NCI-H2107 (cell line): ENCODE measurements around the gene SUPT4H1.

Source experiments
- DNase-seq: peaks from one replicate; lab custom pipeline; 2025; lab: John Stamatoyannopoulos, UW

SUPT4H1 gene

GRCh38 chr17:58329035-58329809, 22.8 kb downstream of the SUPT4H1 start:
- DNase-seq = no peak

- no peak for DNase-seq
Measured at GRCh38 chr17:58328195-58329034, 23.6 kb downstream of the SUPT4H1 start, which contains the start of gene TSPOAP1. Gene TSPOAP1 (minus strand): TSS chr17:58328795. CDS start chr17:58327920, 875 bp downstream.

GRCh38 chr17:58327363-58328194, 24.4 kb downstream of the SUPT4H1 start:
- DNase-seq = no peak

GRCh38 chr17:58326609-58327362, 25.2 kb downstream of the SUPT4H1 start:
- no peak for DNase-seq

DNA sequence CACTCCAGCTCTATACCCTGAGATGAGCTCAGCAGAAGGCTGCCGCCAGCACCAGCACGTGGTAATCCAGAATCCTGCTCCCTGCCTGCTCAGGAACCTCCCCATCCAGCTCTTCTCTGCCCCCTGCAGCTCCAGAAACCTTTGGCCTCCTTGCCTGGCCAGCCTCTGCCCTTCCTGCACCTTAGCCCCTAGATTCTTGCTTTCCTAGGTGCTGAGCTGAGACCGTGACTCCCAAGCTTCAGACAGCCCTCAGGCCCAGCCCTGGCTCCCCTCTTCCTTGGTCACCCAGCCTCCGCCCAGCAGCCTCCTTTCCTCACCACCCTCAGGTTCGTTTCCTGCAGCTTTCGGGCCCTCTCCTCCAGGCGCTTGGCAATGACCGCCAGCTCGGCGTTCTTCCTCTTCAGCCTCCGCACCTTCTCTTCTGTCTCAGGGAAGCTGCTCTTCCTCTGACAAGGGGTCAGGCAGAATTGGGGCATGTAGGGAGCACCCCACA, 26.0 kb downstream of the SUPT4H1 start:
- no peak for DNase-seq

DNA sequence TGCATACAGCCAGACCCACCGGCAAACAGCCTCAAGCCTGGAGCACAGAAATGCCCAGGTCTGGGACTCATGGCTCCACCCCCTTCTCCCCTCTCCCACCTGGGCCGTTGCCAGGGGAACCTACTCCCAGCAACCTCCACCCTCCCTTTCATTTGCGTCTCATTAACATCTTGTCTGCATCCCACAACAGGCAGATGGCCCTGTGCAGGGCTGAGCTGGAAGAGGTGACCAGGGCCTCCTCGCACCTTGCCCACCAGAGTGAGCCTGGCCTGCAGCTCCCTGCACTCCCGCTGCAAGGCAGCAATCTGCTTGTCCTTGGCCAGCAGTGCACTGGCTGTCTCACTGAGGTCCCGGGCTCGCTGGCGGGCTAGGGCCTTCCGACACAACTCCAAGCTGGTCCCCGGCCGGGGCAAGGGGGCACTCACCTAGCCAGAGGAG, 26.7 kb downstream of the SUPT4H1 start:
- no peak for DNase-seq

GRCh38 chr17:58324409-58325288, 27.4 kb downstream of the SUPT4H1 start:
- DNase-seq = no peak

GRCh38 chr17:58324056-58324408, 28.0 kb downstream of the SUPT4H1 start:
- no peak for DNase-seq

DNA sequence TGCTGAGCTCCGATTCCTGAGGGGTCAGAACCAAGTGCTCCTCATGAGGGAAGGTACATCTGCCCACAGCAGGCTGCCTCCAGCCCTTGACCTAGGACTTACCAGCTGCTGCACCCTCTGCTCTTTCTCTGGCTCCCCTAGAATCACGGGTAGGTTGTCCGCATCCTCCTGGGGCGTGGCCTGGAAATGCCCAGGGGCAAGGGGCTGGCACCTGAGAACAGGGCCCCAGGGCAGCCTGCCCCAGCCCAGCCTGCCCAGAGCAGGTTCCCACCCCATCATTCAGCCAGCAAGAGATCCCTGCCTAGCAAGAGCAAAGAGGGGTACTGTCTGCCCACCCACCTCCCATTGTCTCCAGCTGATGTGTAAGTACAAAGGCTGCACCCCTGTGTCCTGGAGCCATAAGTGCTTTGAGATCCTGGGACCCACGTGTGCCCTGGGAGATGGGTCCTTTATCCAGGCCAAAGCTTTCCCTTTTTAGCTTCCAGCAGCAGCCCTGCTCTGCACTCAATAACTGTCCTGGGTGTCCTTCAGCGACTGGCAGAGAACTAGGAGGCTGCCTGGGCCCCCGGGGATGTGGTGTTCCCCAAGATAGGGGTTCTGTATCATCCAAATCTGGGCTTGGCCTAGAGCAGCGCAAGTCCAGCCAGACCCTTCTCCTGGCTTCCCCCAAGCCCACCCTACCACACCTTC, 28.5 kb downstream of the SUPT4H1 start:
- DNase-seq = no peak

DNA sequence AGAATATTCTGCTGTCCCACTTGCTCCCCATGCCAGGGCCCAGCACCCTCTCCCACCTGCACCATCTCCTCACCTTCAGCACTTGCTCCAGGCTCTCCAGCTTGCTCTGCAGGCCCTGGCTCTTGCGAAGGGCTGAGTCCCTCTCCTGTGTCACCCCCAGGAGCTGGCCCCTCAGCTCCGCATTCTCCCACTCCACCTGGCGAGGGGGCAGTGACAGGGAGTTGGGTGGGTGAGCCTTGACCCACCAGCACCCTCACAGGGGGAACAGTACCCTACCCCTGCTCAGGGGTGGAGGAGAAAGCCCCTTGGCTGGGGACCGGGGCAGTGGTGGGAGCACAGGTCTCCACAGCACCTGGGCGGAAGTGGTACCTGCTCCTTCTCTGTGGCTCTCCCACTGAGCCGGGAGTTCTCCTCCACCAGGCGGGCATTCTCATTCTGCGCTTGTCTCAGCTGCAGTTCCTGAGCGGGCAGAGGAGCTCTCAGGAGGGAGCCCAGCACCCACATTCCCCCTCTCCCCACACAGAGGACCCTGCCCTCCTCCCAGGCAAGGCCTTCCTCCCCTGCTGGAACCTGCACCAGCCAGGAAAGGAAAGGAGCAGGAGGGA, 29.3 kb downstream of the SUPT4H1 start:
- DNase-seq = no peak

DNA sequence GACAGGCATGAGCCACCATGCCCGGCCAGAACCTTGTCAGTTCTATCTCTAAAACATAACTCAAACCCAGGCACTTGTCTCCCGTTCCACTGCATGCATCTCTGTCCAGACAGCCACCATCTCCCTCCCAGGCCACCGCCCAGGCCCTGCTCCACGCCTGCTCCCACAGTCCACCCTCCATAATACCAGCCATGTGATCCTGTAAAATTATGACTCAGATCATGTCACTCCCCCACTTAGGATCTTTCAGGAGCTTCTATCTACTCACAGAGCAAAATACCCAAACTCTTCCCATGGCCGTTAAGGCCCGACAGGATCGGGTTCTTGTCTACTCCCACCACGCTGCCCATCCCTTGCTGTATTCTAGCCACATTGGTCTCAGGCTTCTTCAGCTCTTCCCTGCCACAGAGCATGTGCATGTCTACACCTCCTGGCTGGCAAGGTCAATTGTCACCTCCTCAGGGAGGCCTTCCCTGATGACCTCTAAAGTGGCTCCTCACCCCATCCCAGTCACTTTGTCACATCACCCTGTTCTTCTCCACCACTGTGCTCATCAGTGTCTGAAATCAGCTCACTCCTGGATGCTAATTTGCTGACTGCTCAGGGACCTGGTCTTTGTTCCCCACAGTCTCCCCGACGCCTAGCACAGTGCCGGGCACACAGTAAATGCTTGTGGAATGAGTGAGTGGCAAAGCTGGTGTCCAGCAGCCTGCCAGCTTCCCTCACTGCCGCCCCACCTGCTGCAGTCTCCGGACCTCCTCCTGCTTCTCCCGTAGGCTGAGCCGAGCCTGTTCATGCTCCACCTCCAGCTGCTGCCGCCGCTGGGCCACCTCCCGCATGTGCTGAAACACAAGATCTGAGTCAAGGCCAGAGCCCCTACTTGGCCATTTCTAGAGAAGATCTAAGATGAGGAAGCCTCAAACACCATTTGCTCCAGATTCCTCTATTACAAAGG, 30.2 kb downstream of the SUPT4H1 start:
- no peak for DNase-seq

DNA sequence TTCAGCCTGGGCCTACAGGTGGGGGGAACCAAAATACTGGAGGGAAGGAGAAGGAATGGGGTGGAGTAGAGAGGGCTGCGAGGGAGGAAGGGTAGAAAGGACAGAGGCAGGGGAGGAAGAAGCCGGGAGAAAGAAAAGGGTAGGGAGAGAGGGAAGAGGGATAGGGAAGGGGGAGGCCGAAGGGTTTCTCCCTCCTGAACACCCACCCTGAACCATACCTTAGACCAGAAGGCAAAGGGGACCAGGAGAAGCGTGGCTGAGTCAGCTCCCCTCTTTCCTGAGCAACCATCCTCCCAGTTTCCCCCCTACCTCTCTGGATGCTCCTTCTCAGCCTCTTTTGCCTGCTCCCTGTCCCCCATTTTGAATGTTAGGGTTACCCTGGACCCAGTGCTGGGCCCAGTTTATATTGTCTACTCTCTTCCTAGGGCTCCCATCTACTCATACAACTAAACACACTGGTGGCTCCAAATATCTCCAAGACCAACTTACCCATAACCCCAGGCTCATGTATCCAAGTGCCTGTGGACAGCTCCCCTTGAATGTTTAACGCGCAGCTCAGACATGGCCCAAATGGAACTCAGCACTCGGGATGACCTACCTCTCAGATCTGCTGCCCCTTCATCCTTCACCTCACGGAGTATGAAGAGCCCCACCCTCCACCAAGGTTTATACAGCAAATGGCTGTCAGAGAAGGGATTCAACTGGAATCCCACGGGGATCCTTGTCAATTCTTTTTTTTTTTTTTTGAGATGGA, 31.3 kb downstream of the SUPT4H1 start:
- DNase-seq = no peak

DNA sequence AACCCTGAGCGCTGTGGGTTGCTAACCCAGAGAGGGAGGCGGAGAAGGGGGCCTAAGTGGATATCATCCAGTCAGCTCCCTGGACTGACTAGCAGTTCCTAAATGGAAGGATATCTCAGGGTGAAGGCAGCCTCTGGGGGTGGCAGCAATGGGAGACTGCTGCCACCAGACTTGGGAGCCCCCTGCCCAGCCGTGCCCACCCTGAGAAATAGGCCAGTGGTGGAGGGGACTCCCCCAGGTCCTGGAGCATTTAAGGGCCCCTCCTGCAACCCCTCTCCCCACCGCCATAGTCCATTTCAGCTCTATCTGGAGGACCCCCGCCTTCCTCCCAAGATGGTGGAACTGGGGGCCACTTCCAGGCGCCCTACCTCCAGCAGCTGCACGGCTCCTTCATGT, 31.8 kb downstream of the SUPT4H1 start:
- no peak for DNase-seq

GRCh38 chr17:58319173-58320162, 32.5 kb downstream of the SUPT4H1 start:
- DNase-seq = no peak

DNA sequence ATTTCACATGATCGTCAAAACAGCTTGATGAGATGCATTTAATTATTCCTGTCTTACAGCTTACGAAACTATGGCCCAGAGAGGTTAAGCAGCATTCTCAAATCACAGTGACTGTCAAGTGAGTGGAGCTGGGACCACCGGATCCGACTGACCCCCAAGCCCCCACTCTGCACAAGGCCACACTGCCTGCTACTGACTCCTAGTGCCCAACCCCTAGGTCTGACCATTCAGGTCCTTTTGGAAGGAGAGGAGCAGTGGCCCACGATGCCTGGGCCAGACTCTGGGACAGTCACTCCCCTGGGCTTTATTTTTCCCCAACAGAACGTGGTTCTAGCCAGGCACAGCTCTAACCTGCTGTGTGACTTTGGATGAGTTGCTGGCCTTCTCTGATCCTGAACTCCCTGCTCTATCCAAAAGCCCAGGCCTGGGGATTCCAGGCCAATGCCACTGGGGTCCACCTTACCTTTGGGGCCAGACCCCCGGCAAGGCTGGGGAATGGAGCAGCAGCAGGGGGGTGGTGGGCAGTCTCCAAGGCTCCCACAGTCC, 33.3 kb downstream of the SUPT4H1 start:
- DNase-seq = no peak

GRCh38 chr17:58318065-58318481, 33.9 kb downstream of the SUPT4H1 start:
- DNase-seq = no peak
